Medulla oblongata (tissue), 1 donor: Measurements from ENCODE around the gene SERPINA12.
A peak's percentile ranks its signal among the peaks of the same experiment; 100 is the strongest.
"Not testable (repeated sequence)": the region's sequence is repeated elsewhere in the genome, so short reads cannot be mapped to it uniquely, and the experiment has no call there.

ENCODE experiments used
- DNase-seq: peaks from one replicate; pipeline ENCODE4 v3.0.0-alpha.2; 2015; ENCODE audit errors: extremely low spot score

SERPINA12 gene

DNA sequence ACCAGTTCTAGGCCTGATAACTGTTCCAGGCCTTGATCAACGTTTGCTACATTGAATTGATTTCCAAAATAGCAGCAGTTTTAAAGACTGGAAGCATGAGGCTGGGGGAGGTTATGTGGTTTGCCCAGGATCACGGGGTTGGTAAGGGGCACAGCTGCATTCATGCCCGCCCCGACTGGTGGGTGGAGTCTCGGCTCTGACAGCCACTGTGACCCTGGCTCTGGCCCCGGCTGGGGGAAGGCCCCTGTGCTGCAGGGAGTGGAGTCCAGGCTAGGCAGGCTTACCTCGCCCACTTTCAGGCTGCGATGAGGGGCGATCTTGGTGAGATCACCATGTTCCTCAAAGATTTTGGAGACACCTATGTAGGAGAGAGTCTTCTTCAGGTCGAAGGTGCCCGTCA lies 19.9 kb downstream of the SERPINA12 start:
- no peak for DNase-seq

DNA sequence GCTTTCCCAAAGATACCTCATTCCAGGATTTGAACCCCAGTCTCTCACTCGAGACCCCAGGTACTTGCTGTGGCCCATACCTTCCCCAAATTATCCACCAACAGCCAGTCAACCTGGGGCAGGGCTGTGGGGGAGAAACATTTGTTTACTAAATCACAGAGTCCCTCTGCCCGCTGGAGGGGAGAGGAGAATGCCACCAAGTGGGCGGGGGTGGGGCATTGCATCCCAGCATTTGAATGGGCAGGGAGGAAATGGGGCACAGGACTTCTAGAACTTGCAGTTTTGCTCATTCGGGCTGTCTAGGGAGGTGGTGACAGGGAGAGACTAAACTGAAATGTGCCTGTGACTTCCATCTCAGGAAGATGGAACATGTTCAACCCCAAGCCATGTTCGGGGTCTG lies 22.4 kb downstream of the SERPINA12 start:
- DNase-seq, result no peak

DNA sequence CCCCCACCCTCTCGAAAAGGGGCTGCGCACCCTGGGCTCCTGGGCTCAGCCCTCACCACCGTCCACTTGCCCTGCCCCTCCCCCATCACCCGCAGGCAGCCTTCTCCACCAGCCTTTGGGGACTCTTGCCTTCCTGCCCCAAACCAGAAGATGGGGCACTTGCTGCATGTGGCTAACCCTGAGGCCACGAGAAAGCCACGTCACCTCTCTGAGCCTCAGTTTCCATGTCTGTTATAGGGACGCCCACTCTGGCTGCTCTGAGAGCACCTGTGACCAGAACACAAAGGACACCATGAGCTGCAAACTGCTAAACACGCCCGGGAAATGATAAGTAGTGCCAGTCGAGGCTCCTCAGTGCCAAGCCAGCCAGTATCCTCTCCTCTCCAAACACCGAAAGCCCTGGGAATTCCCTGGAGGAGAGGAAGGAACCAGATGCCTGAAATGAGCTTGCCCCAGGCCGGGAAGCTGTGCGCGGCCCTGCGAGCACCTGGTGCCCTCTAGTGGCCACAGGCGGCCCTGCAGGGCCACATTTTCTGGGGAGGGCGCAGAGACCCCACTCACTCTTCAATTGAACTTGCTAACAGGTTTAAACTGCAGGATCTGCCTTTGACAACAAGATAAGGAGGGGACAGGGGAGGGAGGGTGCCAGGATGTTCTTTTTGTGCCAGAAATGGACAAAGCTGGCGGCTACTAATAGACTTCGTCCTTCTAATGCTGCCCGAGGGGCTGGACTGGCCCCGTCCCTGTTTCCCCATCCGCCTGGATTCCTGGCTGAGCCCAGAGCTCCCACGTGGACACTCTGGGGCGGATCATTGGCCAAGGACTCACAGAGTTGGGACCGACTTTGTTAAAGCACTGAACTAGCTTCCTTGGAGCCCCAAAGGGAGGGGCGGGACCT lies 23.1 kb downstream of the SERPINA12 start:
- DNase-seq, result peak; percentile 59

DNA sequence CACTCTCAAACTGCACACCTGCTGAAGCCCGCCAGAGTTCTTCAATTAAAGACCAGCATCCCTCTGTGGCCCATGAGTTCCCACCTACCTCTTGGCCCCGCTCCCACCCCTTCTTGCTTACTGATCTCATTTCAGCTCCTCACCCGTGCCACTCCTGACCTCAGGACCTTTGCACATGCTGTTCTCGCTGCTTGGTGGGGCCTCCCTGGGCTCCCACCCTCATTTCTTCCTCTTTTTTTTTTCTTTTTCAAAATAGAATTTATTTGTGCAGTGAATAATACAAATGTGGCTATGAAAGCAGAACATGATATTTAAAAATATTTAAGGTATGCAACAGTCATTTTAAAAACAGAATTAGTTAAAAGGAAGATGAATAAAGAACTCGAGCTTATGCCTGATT lies 24.8 kb downstream of the SERPINA12 start:
- no peak for DNase-seq

DNA sequence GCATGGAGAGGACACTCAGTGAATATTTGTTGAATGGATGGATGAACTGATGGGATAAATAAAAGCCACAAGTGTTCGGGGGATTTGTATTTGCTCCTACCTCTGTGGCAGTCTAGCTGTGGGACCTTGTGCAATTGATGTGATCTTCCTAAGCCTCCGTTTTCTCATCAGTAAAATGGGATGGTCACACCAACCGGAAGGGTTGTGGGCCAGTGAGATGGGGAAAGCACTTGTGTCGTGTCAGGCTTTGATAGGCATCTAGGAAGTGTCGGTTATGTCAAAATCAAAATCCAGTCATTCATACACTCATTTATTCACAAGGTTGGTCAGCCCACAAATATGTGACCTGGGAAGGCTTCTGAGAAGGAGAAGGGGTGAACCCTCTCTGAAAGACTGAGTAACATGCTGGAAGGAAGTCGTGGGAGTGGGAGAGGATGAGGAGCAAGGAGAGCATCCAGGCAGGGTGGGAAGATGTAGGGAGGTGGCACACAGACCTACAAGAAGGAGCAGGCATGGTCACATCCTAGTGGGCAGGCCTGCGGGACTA lies 25.5 kb downstream of the SERPINA12 start:
- no peak for DNase-seq

DNA sequence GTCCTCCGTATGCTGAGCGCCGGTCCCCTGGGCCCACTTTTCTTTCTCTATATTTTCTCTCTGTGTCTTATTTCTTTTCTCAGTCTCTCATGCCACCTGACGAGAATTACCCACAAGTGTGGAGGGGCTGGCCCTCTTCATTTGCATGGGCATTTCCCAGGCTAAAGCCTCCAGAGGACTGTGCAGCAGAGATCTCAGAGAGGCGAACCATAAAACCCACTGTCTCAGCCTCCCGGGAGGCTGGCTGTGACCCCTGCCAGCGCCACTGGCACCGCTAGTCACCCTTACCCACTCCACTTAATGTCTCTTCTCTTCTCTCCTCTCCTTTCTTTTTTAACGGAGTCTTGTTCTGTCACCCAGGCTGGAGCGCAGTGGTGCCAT lies 26.2 kb downstream of the SERPINA12 start:
- no peak for DNase-seq

DNA sequence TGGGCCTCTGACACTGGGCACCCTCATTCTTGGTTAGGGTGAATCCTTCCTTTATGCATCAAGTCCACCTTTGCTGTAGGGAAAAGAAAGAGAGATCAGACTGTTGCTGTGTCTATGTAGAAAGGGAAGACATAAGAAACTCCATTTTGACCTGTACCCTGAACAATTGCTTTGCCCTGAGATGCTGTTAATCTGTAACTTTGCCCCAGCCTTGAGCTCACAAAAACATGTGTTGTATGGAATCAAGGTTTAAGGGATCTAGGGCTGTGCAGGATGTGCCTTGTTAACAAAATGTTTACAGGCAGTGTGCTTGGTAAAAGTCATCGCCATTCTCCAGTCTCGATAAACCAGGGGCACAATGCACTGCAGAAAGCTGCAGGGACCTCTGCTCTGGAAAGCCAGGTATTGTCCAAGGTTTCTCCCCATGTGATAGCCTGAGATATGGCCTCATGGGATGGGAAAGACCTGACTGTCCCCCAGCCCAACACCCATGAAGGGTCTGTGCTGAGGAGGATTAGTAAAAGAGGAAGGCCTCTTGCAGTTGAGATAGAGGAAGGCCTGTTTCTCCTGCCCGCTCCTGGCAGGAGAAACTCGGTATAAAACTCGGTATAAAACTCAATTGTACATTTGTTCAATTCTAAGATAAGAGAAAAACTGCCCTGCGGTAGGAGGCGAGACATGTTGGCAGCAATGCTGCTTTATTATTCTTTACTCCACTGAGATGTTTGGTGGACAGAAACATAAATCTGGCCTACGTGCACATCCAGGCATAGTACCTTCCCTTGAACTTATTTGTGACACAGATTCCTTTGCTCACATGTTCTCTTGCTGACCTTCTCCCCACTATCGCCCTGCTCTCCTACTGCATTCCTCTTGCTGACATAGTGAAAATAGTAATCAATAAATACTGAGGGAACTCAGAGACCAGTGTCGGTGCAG lies 26.9 kb downstream of the SERPINA12 start:
- not testable (repeated sequence) for DNase-seq

DNA sequence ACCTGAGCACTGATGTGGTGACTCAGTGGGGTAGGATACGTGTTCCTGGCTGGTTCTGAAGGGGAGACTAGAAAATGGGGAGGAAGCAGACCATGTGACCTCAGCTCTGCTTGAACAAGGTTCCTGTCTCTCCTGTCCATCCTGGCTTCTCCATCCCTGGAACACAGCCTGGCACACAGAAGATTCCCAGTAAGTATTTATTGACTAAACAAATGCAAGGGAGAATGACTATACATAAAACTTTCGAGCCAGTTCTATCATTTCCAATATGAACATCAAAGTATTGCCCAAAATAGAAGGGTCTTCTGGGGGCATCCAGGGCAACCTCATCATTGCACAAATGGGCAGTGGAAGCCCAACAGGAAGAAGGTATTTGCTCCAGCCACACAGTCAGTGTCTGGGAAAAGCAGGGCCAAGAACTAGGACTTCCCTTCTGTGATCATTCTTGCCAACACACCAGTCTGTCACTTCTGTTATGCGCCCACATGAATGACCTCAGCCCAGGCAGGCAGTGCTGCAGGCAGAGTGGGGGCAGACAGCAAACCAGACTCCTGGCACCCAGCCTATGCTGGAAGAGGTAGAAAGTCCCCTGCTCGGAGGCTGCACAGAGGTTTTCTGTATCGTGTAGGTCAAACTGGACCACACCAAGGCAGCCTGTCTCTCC lies 27.7 kb downstream of the SERPINA12 start:
- DNase-seq, result no peak

DNA sequence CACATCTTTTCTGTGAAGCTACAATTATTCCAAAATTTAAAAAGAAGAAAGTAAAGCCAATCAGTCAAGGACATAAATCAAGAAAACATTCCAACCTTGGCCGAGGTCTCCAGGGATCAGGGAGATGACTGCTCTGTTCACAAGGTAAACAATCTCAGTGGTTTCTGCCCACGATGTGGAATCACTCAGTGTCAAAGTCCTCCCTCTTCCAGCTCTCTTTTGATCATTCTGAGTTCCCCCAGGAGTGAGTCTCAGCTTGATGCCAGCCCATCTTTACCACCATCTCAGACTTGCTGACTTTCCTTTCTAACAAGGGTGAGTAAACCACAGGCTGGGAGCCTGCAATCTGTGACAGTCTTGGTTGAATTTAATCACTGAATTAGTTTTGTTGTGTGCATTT lies 28.5 kb downstream of the SERPINA12 start:
- no peak for DNase-seq

DNA sequence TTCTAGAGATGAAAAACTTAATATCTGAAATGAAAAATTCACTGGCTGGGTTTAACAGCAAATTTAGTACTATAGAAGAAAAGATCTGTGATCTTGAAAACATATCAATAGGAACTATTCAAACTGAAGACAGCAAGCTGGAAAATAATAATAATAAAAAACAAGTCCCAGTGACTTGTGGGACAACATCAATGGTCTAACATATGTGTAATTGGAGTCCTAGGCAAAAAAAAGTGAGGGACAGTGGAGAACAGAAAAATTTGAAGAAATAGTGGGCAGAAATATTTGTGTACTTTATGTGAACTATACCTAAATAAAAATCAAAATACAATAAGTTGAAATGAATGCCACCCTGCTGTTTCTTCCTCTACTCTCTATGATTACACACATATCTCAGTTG lies 30.8 kb downstream of the SERPINA12 start:
- DNase-seq, result no peak

DNA sequence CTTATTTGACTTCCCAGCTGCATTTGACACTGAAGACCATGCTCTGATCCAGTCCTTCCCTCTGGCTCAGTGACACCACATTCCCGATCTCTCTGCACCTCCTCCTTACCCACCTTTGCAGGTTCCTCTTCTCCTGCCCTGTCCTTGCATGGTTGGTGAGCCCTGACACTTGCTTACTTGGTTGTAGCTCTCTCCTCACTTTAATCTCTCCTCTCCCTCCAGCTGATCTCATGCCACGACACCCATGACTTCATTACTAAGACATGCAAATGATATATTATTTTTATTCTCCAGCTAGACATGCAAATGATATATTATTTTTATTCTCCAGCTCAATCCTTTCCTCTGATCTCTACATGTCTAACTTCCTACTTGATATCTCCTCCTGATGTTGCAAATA lies 33.2 kb downstream of the SERPINA12 start, which contains the start of gene SERPINA9:
SERPINA9 (minus strand) TSS at position 175 of the 400 bp plus-strand sequence. CDS start 6,357 bp downstream, outside the sequence.
- no peak for DNase-seq

DNA sequence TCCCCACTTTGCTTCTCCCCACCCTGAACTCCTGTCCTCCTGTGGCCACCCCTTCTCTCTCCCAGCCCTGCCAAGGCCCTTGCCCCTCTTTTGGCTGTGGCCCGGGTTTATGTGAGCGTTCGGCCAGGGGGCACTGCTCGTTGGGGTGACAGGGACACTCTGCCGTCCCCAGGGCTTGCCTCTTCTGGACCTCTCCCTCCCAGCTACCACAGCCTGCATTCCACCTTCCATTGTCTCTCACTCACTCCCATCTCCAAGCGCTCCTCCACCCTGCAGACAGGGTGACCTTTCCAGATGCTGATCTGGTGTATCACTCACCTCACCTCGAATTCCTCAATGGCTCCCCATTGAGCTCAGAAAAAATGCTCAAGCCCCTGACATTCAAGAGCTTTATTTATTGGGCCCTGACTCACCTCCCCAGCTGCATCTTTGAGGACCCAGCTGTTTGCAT lies 34.7 kb downstream of the SERPINA12 start:
- no peak for DNase-seq

DNA sequence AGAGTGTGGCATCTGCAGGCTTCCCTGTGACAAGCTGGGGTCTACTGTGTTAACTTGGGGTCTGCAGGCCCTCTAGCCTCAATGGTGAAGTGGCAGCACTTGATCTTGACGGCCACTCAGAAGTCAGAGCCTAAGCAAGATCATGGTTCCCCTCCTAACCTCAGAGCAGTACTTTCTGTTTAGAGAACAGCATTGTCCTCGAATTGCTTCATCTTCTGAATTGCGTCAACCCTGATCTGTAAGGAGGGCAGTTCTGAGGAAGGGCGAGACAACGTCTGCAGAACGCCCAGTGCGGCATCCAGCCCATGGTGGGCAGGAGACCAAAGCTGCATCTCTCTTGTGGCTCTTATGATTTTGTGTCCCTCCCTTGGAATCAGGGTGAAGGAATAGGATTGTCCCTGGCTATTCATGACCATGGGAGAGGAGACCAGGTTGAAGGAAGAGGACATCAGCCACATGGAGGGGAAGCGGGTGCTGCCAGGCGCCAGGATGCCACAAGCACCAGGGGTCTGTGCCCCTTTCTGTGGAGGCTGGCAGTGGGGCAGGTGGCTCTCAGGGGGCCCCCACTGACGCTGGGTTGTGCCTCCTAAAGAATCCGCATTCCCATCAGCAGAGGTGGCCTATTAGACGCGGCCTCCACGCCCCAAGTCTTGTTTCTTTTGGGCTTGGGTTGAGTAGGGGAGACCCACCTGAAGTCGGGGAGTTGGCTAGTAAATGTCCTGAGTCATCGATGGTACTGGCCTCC lies 35.4 kb downstream of the SERPINA12 start:
- DNase-seq, result no peak

DNA sequence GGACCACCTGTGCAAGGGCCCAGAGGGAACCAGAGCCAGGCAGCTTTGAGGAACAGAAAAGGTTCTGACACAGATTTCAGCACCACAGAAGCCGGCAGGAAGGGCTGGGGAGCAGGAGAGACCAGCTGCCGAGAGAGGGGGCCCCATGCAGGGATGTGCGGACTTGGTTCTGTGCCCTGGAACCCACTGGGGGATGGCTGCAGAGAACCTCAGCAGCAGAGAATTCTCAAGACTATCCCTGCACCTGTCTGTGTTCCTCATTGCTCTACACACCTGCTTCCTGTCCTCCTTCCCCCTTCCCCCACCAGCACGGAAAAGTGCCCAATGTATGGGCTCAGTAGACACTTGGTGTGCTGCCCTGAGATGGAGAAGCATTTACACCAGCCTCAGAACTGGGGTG lies 36.4 kb downstream of the SERPINA12 start:
- DNase-seq, result no peak

DNA sequence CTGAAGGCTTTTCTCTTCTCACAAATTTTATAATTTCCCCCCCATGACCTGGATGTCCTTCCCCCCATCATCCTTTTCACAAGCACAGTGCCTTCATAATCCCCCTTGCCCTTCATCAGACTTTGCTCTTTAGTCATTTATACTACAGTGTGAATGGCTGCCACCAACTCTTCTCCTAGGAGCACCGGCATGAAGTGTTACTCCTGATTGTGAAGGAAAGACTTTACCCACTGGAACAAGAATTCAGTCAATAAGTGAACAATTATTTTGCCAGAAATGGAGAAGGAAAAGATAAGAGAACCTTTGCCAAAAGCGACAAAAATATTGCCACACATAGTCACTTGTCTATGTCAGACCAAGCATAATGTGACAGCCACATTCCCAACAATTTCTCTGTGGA lies 38.2 kb downstream of the SERPINA12 start:
- DNase-seq, result no peak

DNA sequence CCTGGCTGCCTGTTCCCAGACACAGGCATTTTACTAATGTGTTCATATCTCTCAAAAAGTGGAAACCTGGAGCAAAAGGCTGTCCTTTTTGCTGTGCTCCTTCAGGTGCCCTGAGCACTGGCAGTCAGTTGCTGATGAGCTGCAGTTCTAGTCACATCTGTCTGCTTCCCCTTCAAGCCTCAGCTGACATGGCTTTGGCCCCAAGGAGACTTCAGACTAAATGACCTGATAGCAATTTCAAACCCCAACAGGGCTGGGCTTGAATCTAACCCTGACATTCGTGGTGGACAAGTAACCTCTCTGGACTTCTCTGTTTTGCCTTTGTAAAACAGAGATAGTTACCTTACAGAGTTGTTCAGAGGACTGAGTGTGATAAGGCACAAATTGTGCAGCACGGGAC lies 39.0 kb downstream of the SERPINA12 start:
- no peak for DNase-seq

DNA sequence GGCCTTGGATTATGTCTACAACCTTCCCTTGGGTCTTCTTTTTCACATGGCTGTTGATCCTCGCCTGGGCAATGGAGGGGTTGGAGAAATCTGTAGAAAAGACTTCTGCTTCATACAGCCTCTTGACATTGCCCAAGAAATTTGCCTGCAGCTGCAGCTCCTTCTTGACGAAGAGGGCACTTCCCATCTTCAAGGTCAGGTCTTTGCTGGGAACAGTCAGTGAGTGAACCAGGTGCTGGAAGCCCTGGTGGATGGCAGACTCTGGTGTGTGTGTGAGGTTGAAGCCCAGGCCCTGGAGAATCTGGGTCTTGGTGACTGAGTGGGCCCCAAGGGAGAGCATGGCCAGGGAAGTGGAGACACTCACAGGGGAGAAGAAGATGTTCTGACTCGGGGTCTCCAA lies 40.0 kb downstream of the SERPINA12 start:
- no peak for DNase-seq

DNA sequence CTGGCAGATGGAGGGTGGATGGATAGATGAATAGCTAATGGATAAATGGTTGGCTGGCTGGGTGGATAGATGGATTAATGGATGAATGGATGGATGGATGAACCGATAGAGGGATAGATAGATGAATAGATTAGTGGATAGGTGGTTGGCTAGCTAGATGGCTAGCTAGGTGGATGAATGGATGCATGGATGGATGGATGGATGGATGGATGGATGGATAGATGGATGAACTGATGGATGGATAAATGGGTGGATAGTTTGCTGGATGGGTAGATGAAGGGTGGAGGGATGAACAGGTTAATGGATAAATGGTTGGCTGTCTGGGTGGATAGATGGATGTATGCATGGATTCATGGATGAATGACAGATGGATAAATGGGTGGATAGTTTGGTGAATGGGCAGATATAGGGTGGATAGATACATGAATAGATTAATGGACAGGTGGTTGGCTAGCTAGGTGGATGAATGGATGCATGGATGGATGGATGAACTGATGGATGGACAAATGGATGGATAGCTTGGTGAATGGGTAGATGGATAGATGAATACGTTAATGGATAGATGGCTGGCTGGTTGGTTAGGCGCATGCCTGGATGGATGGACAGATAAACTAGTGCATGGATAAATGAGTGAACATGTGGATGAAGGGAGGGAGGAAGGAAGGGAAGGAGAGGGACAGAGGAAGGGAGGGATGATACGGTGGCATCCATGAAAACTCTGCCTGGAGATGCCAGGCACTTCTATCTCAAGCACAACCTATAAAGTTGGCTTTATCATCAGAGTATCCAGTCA lies 41.3 kb downstream of the SERPINA12 start:
- DNase-seq, result no peak

DNA sequence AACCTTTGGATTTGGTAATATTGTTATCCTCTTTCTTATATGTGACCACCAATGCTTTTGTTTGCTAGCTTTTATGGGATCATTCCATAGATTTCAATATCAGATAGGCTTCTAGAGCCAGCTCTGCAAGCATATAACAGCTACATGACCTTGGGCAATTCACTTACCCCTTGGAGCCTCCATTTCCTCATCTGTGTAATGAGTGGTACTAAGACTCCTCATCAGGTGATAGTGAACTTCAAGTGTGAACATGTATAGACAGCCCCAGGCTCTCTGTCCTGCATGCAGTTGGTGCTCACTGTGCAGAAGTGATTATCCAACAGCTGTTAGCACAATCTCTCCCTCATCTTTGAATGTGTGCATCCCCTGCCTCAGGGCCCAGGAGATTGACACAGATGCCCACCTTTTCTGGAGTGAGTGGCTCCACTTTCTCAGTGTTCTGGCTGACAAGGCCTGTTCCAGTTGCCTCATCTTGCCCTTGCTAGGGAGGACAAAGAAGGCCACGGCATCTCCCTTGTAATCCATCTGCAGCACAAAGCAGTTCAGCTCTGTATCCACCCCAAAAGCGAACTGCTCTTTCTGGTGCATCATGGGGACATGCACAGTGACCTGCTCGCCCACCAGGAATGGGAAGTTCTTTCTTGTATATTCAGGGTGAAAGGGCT lies 42.4 kb downstream of the SERPINA12 start:
- no peak for DNase-seq

DNA sequence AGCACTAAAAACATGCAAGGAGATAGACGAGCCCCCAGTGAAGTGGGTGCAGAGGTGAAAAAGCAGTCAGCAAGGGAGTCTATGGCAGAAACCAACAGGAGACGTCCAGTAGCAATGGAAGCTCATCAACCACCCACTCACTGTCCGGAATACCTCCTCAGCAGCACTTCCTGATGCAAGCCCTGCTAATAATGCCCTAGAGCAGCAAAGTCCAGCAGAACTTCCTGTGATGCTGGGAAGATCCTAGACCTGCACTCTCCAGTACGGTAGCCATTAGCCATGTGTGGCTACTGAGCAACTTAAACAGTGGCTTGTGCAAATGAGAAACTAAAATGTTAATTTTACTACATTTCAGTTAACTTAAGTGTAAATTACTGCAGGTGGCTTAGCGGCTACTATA lies 44.2 kb downstream of the SERPINA12 start:
- no peak for DNase-seq
